ENCODE measurements around the gene NCOA4.

NCOA4 gene

DNA sequence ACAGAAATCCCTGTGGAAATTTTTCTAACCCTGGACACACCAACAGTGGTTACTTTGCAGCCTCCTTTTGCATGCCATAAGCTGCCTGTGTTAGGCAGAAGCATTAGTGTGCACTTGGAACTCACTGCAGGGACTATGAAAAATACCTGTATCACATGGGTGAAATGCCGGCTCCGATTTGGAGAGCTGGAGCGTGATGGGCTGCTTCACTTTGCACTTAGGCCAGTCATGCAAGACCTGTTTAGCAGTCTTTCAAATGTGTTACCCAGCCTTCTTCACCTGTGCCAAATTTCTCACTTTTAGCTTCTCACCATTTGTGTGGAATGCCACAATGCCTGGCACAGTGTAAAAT lies 11.3 kb downstream of the NCOA4 start:
- Histone ChIP-seq H2AFZ (ENCODE audit: low read length, unreplicated experiment) (no peak overlapping the region), H3K27me3 (ENCODE audit: insufficient read depth, low read length) (no peaks in the 10 kb centered on the region)

GRCh38 chr10:46018453-46019176 lies 11.8 kb downstream of the NCOA4 start:
- H3K79me2 ChIP-seq (ENCODE audit: control insufficient read depth, insufficient read depth, low read length, unreplicated experiment) = peaks cover 89% of the 10 kb centered on the region
- peak overlapping the region; percentile 9 for H3K27ac ChIP-seq (ENCODE audit: low read depth, low read length)
- H3K27me3 ChIP-seq (ENCODE audit: insufficient read depth, low read length) = no peaks in the 10 kb centered on the region
- no peak overlapping the region for H3K4me3 ChIP-seq (ENCODE audit: low read depth, low read length)
- no peak overlapping the region for H2AFZ ChIP-seq (ENCODE audit: low read length, unreplicated experiment)
- peaks cover 22% of the 10 kb centered on the region for H3K36me3 ChIP-seq (ENCODE audit: insufficient read depth, low read length)
- peaks cover 62% of the 10 kb centered on the region for H3K4me1 ChIP-seq (ENCODE audit: control insufficient read depth, insufficient read depth, low read length, unreplicated experiment)

More for the DNA sequence above, 11.3 kb downstream of the NCOA4 start:
- no peak overlapping the region for H3K4me3 ChIP-seq (ENCODE audit: low read depth, low read length)
- H3K4me1 ChIP-seq (ENCODE audit: control insufficient read depth, insufficient read depth, low read length, unreplicated experiment) = peaks cover 66% of the 10 kb centered on the region
- H3K36me3 ChIP-seq (ENCODE audit: insufficient read depth, low read length) = peaks cover 17% of the 10 kb centered on the region
- peaks cover 89% of the 10 kb centered on the region for H3K79me2 ChIP-seq (ENCODE audit: control insufficient read depth, insufficient read depth, low read length, unreplicated experiment)
- H3K27ac ChIP-seq (ENCODE audit: low read depth, low read length) = peak overlapping the region; percentile 93; the same call in 1 of the 2 replicates

- H3K27me3 ChIP-seq (ENCODE audit: insufficient read depth, low read length) = no peaks in the 10 kb centered on the region
- H3K27ac ChIP-seq (ENCODE audit: low read depth, low read length) = peak overlapping the region; percentile 9
- no peak overlapping the region for H3K4me3 ChIP-seq (ENCODE audit: low read depth, low read length)
- peaks cover 62% of the 10 kb centered on the region for H3K4me1 ChIP-seq (ENCODE audit: control insufficient read depth, insufficient read depth, low read length, unreplicated experiment)
- peaks cover 96% of the 10 kb centered on the region for H3K79me2 ChIP-seq (ENCODE audit: control insufficient read depth, insufficient read depth, low read length, unreplicated experiment)
- H2AFZ ChIP-seq (ENCODE audit: low read length, unreplicated experiment) = no peak overlapping the region
- peaks cover 30% of the 10 kb centered on the region for H3K36me3 ChIP-seq (ENCODE audit: insufficient read depth, low read length)
These were observed 12.7 kb downstream of the NCOA4 start for GRCh38 chr10:46017733-46018132.

GRCh38 chr10:46016811-46017210 lies 13.6 kb downstream of the NCOA4 start:
- H2AFZ ChIP-seq (ENCODE audit: low read length, unreplicated experiment) = no peak overlapping the region
- H3K27ac ChIP-seq (ENCODE audit: low read depth, low read length) = no peak overlapping the region
- H3K4me1 ChIP-seq (ENCODE audit: control insufficient read depth, insufficient read depth, low read length, unreplicated experiment) = peaks cover 53% of the 10 kb centered on the region
- H3K4me3 ChIP-seq (ENCODE audit: low read depth, low read length) = no peak overlapping the region
- H3K36me3 ChIP-seq (ENCODE audit: insufficient read depth, low read length) = peaks cover 32% of the 10 kb centered on the region
- peaks cover 88% of the 10 kb centered on the region for H3K79me2 ChIP-seq (ENCODE audit: control insufficient read depth, insufficient read depth, low read length, unreplicated experiment)
- no peaks in the 10 kb centered on the region for H3K27me3 ChIP-seq (ENCODE audit: insufficient read depth, low read length)

GRCh38 chr10:46016190-46016589 lies 14.2 kb downstream of the NCOA4 start:
- Histone ChIP-seq H3K79me2 (ENCODE audit: control insufficient read depth, insufficient read depth, low read length, unreplicated experiment) (peaks cover 82% of the 10 kb centered on the region), H3K4me3 (ENCODE audit: low read depth, low read length) (no peak overlapping the region), H3K36me3 (ENCODE audit: insufficient read depth, low read length) (peaks cover 32% of the 10 kb centered on the region), H3K27me3 (ENCODE audit: insufficient read depth, low read length) (no peaks in the 10 kb centered on the region), H2AFZ (ENCODE audit: low read length, unreplicated experiment) (no peak overlapping the region), H3K27ac (ENCODE audit: low read depth, low read length) (peak overlapping the region; percentile 94; the same call in 1 of the 2 replicates), H3K4me1 (ENCODE audit: control insufficient read depth, insufficient read depth, low read length, unreplicated experiment) (peaks cover 47% of the 10 kb centered on the region)

GRCh38 chr10:46014683-46015405 lies 15.6 kb downstream of the NCOA4 start:
- H3K27me3 ChIP-seq (ENCODE audit: insufficient read depth, low read length) = no peaks in the 10 kb centered on the region
- peaks cover 69% of the 10 kb centered on the region for H3K79me2 ChIP-seq (ENCODE audit: control insufficient read depth, insufficient read depth, low read length, unreplicated experiment)
- H3K27ac ChIP-seq (ENCODE audit: low read depth, low read length) = peak overlapping the region; percentile 94
- H3K4me3 ChIP-seq (ENCODE audit: low read depth, low read length) = 0 out of 2 replicates have a peak overlapping the region, but pooled peaks have one; percentile 4
- peaks cover 35% of the 10 kb centered on the region for H3K4me1 ChIP-seq (ENCODE audit: control insufficient read depth, insufficient read depth, low read length, unreplicated experiment)
- H2AFZ ChIP-seq (ENCODE audit: low read length, unreplicated experiment) = no peak overlapping the region
- peaks cover 32% of the 10 kb centered on the region for H3K36me3 ChIP-seq (ENCODE audit: insufficient read depth, low read length)

DNA sequence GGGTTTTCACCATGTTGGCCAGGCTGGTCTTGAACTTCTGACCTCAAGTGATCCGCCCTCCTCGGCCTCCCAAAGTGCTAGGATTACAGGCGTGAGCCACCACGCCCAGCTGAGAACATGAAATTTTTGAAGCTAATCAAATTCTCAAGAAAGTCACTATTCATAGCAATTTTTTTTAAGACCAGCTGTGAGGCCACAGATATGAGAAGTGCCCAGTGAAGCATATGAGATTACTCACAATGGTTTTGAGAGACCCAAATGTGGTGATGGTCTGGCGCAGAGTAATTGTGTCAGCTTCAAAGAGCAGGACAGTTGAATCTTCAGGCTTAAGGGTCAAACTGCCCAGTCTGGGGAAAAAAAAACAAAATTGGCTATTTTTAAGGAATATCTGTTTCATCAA lies 16.2 kb downstream of the NCOA4 start:
- H3K27me3 ChIP-seq (ENCODE audit: insufficient read depth, low read length) = no peaks in the 10 kb centered on the region
- H3K79me2 ChIP-seq (ENCODE audit: control insufficient read depth, insufficient read depth, low read length, unreplicated experiment) = peaks cover 63% of the 10 kb centered on the region
- no peak overlapping the region for H2AFZ ChIP-seq (ENCODE audit: low read length, unreplicated experiment)
- H3K27ac ChIP-seq (ENCODE audit: low read depth, low read length) = peak overlapping the region; percentile 94
- H3K4me1 ChIP-seq (ENCODE audit: control insufficient read depth, insufficient read depth, low read length, unreplicated experiment) = peaks cover 28% of the 10 kb centered on the region
- H3K36me3 ChIP-seq (ENCODE audit: insufficient read depth, low read length) = peaks cover 37% of the 10 kb centered on the region
- 0 out of 2 replicates have a peak overlapping the region, but pooled peaks have one; percentile 4 for H3K4me3 ChIP-seq (ENCODE audit: low read depth, low read length)

GRCh38 chr10:46012746-46013145 lies 17.7 kb downstream of the NCOA4 start:
- no peak overlapping the region for H2AFZ ChIP-seq (ENCODE audit: low read length, unreplicated experiment)
- no peak overlapping the region for H3K4me3 ChIP-seq (ENCODE audit: low read depth, low read length)
- peaks cover 48% of the 10 kb centered on the region for H3K79me2 ChIP-seq (ENCODE audit: control insufficient read depth, insufficient read depth, low read length, unreplicated experiment)
- no peaks in the 10 kb centered on the region for H3K27me3 ChIP-seq (ENCODE audit: insufficient read depth, low read length)
- peaks cover 46% of the 10 kb centered on the region for H3K36me3 ChIP-seq (ENCODE audit: insufficient read depth, low read length)
- H3K27ac ChIP-seq (ENCODE audit: low read depth, low read length) = no peak overlapping the region
- peaks cover 14% of the 10 kb centered on the region for H3K4me1 ChIP-seq (ENCODE audit: control insufficient read depth, insufficient read depth, low read length, unreplicated experiment)

GRCh38 chr10:46006219-46006618 lies 24.2 kb downstream of the NCOA4 start:
- H3K79me2 ChIP-seq (ENCODE audit: control insufficient read depth, insufficient read depth, low read length, unreplicated experiment) = no peaks in the 10 kb centered on the region

DNA sequence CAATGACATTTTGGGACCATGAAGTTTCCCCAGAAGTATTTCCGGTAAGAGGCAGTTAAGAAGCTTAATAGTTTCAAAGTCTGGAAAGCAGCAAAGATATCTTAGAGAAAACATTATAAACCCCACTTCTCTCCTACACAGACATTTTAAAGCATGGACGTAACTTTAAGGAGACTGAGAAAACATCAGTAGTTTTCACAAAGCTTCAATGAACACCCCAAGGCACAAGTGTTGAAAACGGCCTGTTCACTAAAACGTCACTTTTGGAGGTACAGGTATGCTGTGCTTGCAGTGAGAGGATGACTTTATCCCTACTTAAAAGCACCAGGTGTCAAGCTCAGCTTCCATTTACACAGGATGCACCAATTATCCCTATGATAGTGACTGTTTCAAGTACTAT lies 25.0 kb downstream of the NCOA4 start:
- H3K36me3 ChIP-seq (ENCODE audit: insufficient read depth, low read length) = peaks cover 43% of the 10 kb centered on the region
- H3K27me3 ChIP-seq (ENCODE audit: insufficient read depth, low read length) = no peaks in the 10 kb centered on the region
- H3K27ac ChIP-seq (ENCODE audit: low read depth, low read length) = peak overlapping the region; percentile 44; the same call in 1 of the 2 replicates
- H3K4me3 ChIP-seq (ENCODE audit: low read depth, low read length) = no peak overlapping the region
- no peaks in the 10 kb centered on the region for H3K79me2 ChIP-seq (ENCODE audit: control insufficient read depth, insufficient read depth, low read length, unreplicated experiment)
- H2AFZ ChIP-seq (ENCODE audit: low read length, unreplicated experiment) = no peak overlapping the region
- peaks cover 16% of the 10 kb centered on the region for H3K4me1 ChIP-seq (ENCODE audit: control insufficient read depth, insufficient read depth, low read length, unreplicated experiment)

More at GRCh38 chr10:46006219-46006618, 24.2 kb downstream of the NCOA4 start:
- no peak overlapping the region for H3K4me3 ChIP-seq (ENCODE audit: low read depth, low read length)
- H3K27ac ChIP-seq (ENCODE audit: low read depth, low read length) = peak overlapping the region; percentile 44
- peaks cover 43% of the 10 kb centered on the region for H3K36me3 ChIP-seq (ENCODE audit: insufficient read depth, low read length)
- H2AFZ ChIP-seq (ENCODE audit: low read length, unreplicated experiment) = no peak overlapping the region
- H3K4me1 ChIP-seq (ENCODE audit: control insufficient read depth, insufficient read depth, low read length, unreplicated experiment) = peaks cover 16% of the 10 kb centered on the region
- H3K27me3 ChIP-seq (ENCODE audit: insufficient read depth, low read length) = no peaks in the 10 kb centered on the region
